HG02970 (cell line): Measurements from ENCODE around the gene AGAP2.
A peak's percentile ranks its signal among the peaks of the same experiment; 100 is the strongest.
"Not testable (repeated sequence)": the region's sequence is repeated elsewhere in the genome, so short reads cannot be mapped to it uniquely, and the experiment has no call there.

Experiments
- ATAC-seq: cut with Tn5 transposase; IDR thresholded peaks from one replicate; pipeline ENCODE4 v1.9.1; 2021; ENCODE audit warnings: mild to moderate bottlenecking, moderate library complexity, moderate number of reproducible peaks; ENCODE audit not compliant: unreplicated experiment, low FRiP score

Gene AGAP2

DNA sequence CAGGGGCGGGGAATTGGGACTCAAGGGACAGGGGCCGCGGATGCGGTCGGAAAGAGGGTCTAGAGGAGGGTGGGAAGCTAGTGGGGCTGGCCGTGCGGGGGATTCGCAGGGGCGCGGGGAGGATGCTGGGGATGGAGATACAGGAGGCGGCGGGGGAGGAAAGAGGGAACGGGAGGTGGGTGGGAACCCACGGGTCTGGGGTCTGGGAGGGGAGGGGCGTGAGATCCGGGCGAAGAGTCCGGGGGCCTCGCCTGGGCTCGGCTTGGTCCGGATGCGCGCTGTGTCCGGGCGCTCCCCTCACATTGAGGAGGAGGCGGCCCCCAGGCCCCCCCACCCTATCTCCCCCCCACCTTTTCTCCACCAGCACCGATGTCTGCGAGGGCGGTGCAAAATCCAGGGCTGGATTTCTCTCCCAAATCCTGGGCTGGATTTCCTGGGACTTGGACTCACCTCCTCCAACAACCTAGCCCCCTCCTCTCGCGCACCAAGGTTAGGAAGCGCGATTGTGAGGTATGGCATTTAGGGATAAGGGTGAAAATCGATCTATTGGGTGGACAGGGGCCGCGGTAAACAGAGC is at the start of gene AGAP2:
AGAP2 (minus strand) TSS at position 82 of the 577 bp plus-strand sequence. CDS start 496 bp downstream, outside the sequence.
- no peak for ATAC-seq

- no peak for ATAC-seq
Measured at GRCh38 chr12:57783861-57784260, 45.3 kb upstream of the AGAP2 start.

DNA sequence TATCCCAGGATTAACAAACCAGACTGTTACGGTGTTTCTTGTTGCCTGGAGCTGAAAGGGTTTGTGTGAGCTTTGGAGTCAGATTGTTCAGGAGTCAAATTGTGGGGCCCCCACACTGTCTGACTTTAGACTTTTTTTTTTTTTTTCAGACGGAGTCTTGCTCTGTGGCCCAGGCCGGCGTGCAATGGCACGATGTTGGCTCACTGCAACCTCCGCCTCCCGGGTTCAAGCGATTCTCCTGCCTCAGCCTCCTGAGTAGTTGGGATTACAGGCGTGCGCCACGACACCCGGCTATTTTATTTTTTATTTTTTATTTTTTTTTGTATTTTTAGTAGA is 44.9 kb upstream of the AGAP2 start:
- no peak for ATAC-seq

- ATAC-seq, result peak; percentile 87
Measured at GRCh38 chr12:57782608-57783465, 44.3 kb upstream of the AGAP2 start, which contains the start of gene TSFM. TSFM (plus strand) TSS chr12:57782787; CDS start chr12:57782802, 15 bp downstream.

GRCh38 chr12:57782243-57782607 is 43.7 kb upstream of the AGAP2 start:
- peak; percentile 10 for ATAC-seq

- no peak for ATAC-seq
Measured at GRCh38 chr12:57781801-57782200, 43.3 kb upstream of the AGAP2 start.

GRCh38 chr12:57781244-57781643 is 42.7 kb upstream of the AGAP2 start:
- no peak for ATAC-seq

GRCh38 chr12:57780284-57780897 is 41.8 kb upstream of the AGAP2 start:
- no peak for ATAC-seq

DNA sequence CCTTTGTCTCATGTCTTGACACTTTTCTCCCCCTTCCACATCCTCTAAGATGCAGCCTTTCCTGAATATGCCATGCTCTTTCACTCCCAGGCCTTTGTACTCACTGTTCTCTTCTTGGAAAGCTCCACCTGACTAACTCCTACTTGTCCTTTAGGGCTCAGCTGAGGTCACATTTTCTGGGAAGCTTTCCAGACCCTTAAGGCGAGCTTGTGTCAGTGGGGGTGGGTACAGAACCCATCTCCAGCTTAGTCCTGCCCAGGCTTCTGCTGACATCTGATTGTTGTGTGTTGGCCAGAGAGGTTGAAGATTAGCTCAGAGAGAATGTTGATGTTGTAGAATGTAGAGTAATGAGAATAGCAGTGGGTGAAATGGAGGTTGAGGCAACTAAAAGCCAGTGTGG is 41.2 kb upstream of the AGAP2 start:
- ATAC-seq, result no peak

GRCh38 chr12:57777911-57778310 is 39.4 kb upstream of the AGAP2 start:
- ATAC-seq, result no peak

- ATAC-seq, result no peak
Measured at GRCh38 chr12:57777367-57777766, 38.8 kb upstream of the AGAP2 start.

DNA sequence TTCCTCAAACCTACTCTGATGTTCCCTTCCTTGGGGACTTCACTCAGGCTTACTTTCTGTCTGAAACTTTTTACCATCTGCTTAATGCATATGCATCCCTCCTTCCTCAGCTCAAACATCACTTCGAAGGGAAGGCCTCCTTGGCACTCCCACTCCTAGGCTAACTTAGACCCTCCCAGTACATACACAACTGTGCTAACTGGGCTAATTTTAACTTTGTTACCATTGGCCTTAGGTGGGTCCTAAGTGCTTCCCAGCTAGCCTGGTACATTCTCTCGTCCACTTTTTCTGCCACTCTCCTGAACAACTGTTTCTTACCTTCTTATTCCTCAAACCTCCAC is 37.7 kb upstream of the AGAP2 start:
- no peak for ATAC-seq

DNA sequence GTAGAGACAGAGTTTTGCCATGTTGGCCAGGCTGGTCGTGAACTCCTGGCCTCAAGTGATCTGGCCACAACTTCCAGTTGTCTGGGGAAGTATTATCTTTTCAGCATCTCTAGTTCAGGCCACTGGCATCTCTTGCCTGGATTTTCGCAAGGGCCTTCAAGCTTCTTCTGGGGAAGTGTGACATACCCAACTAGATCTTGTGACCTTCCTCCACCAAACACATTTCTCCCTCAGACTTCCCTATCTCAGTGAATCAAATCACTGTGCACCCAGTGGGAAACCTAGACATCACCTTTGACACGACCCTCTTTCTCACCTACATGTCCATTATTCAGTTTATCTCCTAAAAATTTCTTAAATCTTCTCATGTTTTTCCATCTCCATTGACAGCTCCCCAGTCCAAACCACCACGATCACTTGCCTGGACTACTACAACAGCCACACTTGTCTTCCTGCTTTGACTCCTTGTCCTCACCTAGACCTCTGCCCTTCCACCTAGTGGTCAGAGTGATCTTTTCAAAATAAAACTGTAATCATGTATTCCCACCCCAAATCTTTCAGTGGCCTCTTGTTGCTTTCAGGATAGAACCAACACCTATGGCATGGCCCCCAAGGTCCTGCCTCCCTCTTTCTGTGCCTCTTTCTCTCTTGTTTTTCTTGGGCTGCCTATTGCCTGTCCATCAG is 37.2 kb upstream of the AGAP2 start:
- ATAC-seq, result no peak

- no peak for ATAC-seq
Measured at GRCh38 chr12:57775044-57775443, 36.5 kb upstream of the AGAP2 start.

GRCh38 chr12:57774634-57775033 is 36.1 kb upstream of the AGAP2 start:
- ATAC-seq, result not testable (repeated sequence)

GRCh38 chr12:57772429-57773322 is 34.1 kb upstream of the AGAP2 start, which contains the start of gene EEF1AKMT3:
EEF1AKMT3 (plus strand) TSS chr12:57772614; CDS start chr12:57772725, 111 bp downstream.
- ATAC-seq, result peak; percentile 5

DNA sequence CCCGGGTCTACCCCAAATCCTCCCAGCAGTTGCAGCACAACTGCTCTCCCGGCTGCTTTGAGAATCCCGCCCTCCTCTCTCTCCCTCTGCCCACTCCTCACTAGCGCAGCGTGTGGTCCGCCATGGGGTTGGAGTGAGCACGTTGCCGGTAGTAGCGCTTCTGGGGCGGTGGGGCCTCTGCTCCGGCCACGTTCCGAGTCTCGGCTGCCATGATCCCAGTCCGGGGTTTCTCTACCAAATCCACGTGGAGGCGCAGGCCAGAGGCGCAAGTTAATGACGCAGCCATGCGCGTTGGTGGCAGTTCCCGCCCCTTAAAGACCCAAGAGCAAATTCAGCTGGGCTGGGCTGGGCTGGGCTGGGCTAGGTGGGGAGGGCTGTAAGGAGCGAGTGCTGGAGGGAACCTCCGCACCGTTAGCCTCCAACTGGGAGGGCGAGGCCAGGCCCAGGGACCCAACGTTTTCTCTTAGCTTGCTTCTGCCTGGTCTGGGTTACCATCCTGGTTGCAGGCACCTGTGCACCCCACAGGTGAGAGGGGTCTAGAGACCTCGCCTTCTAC is 33.4 kb upstream of the AGAP2 start, which contains the start of gene METTL1:
METTL1 (minus strand) TSS at position 233 of the 556 bp plus-strand sequence; CDS start at position 211, 22 bp downstream.
- ATAC-seq, result peak; percentile 84

GRCh38 chr12:57771236-57771872 is 32.8 kb upstream of the AGAP2 start:
- ATAC-seq, result peak; percentile 52

DNA sequence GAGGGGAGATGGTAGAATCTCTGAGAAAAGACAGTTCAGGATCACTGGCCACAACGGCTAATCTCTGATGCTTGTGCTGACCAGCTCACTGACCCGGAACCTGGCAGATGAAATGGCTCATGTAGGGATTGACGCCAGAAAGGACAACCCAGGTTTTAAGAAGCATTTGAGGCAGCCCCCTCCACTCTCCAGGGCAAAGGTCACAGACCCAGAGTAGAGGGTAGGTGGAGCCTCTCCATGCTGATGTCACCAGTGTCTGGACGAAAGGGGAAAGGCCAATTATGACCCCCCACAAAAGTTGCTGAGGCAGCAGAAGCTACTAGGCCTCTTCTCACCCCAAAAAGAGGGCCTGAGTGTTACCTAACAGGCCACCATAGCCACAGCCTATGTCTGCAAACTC is 32.2 kb upstream of the AGAP2 start:
- no peak for ATAC-seq
